Putamen (tissue), 1 donor: ENCODE measurements around the gene KIF18B.

Source experiments
- DNase-seq: peaks from one replicate; pipeline ENCODE4 v3.0.0-alpha.2; 2016; ENCODE audit warnings: low spot score

KIF18B gene

GRCh38 chr17:44935116-44935515 lies 12.5 kb downstream of the KIF18B start:
- DNase-seq: no peak

GRCh38 chr17:44934745-44935105 lies 12.8 kb downstream of the KIF18B start:
- no peak for DNase-seq

- DNase-seq: no peak
Measured at GRCh38 chr17:44933824-44934744, 13.5 kb downstream of the KIF18B start.

GRCh38 chr17:44932787-44933097 lies 14.8 kb downstream of the KIF18B start:
- DNase-seq: no peak

GRCh38 chr17:44932096-44932786 lies 15.3 kb downstream of the KIF18B start:
- no peak for DNase-seq

- no peak for DNase-seq
Measured at GRCh38 chr17:44931376-44931775, 16.2 kb downstream of the KIF18B start.

GRCh38 chr17:44930667-44931066 lies 16.9 kb downstream of the KIF18B start:
- DNase-seq: no peak

- DNase-seq: no peak
Measured at GRCh38 chr17:44928950-44929720, 18.4 kb downstream of the KIF18B start.

- DNase-seq: no peak
Measured at GRCh38 chr17:44928136-44928535, 19.4 kb downstream of the KIF18B start.

GRCh38 chr17:44927696-44928095 lies 19.9 kb downstream of the KIF18B start:
- DNase-seq: no peak

GRCh38 chr17:44926821-44927525 lies 20.6 kb downstream of the KIF18B start:
- DNase-seq: no peak

GRCh38 chr17:44925731-44926697 lies 21.6 kb downstream of the KIF18B start:
- DNase-seq: no peak

- no peak for DNase-seq
Measured at GRCh38 chr17:44924107-44924544, 23.4 kb downstream of the KIF18B start.

- no peak for DNase-seq
Measured at GRCh38 chr17:44922746-44923470, 24.7 kb downstream of the KIF18B start.

GRCh38 chr17:44922136-44922535 lies 25.4 kb downstream of the KIF18B start:
- DNase-seq: no peak

- no peak for DNase-seq
Measured at GRCh38 chr17:44921122-44921882, 26.3 kb downstream of the KIF18B start.

- no peak for DNase-seq
Measured at GRCh38 chr17:44920565-44920940, 27.0 kb downstream of the KIF18B start.

- DNase-seq: peak; percentile 63
Measured at GRCh38 chr17:44919885-44920564, 27.5 kb downstream of the KIF18B start.

GRCh38 chr17:44919411-44919810 lies 28.2 kb downstream of the KIF18B start:
- no peak for DNase-seq
